PC-3 (cell line): ENCODE data around the gene STK38L.

Source experiments
- EZH2 ChIP-seq: fragments of 300-600 bp; sonication (generic); IDR thresholded peaks from one replicate; pipeline ENCODE4 v1.6.1; 2017; ENCODE audit warnings: antibody characterized with exemption, mild to moderate bottlenecking, low read length; ENCODE audit not compliant: unreplicated experiment
- EZH2phosphoT487 ChIP-seq: fragments of 300-600 bp; sonication (generic); IDR thresholded peaks from 2 replicates; pipeline ENCODE4 v1.6.1; 2018; ENCODE audit warnings: mild to moderate bottlenecking, antibody characterized with exemption, low read length, borderline replicate concordance
- TF ChIP-seq, protein P1 (sequence below): fragments of 300-600 bp; sonication (generic); conservative IDR thresholded peaks from 2 replicates; pipeline ENCODE4 v1.5.1; 2017; ENCODE audit warnings: antibody characterized with exemption, low read depth, mild to moderate bottlenecking, low read length

DNA sequence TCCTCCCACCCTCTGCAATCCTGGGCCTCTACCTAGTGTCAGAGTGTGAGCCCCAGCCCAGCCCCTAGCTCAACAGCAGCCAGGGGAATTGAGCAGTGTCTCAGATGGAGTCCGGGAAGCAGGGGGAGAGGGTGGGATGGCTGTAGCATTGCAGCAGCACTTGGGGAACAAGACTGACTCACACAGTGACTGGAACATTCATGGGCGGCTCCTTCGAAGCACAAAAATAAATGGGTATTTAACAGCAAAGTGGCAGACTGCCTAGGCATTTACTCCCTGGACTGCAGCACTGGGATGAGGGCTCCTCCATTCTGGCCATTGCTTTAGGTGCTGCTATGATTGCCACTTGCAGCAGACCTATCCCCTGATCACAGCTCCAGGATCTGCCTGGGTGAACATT, 46.0 kb upstream of the STK38L start:
- TF ChIP-seq, protein P1, sequence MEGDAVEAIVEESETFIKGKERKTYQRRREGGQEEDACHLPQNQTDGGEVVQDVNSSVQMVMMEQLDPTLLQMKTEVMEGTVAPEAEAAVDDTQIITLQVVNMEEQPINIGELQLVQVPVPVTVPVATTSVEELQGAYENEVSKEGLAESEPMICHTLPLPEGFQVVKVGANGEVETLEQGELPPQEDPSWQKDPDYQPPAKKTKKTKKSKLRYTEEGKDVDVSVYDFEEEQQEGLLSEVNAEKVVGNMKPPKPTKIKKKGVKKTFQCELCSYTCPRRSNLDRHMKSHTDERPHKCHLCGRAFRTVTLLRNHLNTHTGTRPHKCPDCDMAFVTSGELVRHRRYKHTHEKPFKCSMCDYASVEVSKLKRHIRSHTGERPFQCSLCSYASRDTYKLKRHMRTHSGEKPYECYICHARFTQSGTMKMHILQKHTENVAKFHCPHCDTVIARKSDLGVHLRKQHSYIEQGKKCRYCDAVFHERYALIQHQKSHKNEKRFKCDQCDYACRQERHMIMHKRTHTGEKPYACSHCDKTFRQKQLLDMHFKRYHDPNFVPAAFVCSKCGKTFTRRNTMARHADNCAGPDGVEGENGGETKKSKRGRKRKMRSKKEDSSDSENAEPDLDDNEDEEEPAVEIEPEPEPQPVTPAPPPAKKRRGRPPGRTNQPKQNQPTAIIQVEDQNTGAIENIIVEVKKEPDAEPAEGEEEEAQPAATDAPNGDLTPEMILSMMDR = no peak
- TF ChIP-seq EZH2 (no peak), EZH2phosphoT487 (no peak)
